22Rv1 (cell line): Measurements from ENCODE around the gene LEMD1.

ENCODE experiments used
- CTCF ChIP-seq: fragments of 450-650 bp; IDR thresholded peaks from 2 replicates; pipeline ENCODE4 v1.5.1; 2017; ENCODE audit warnings: mild to moderate bottlenecking
- ZFX ChIP-seq: fragments of 450-650 bp; IDR thresholded peaks from 2 replicates; pipeline ENCODE4 v1.6.1; 2017; ENCODE audit warnings: antibody characterized with exemption, borderline replicate concordance

GRCh38 chr1:205373022-205373797 lies 48.6 kb downstream of the LEMD1 start:
- no peak for TF ChIP-seq CTCF
- no peak for TF ChIP-seq ZFX
